Muscle layer of colon (tissue), 2 donors: Measurements from ENCODE around the gene C3orf80.
A peak's percentile ranks its signal among the peaks of the same experiment; 100 is the strongest.
"Not testable (repeated sequence)": the region's sequence is repeated elsewhere in the genome, so short reads cannot be mapped to it uniquely, and the experiment has no call there.

Experiments
- H3K27ac ChIP-seq: one replicate; pipeline ENCODE4 v1.7.0; 2013; ENCODE audit warnings: low read depth, mild to moderate bottlenecking, low read length, moderate library complexity
- H3K27me3 ChIP-seq, 2 donors: one replicate each; pipeline ENCODE4 v1.7.0; 2013; ENCODE audit warnings: low read length in 2 of 2, mild to moderate bottlenecking in 2 of 2; ENCODE audit not compliant: insufficient read depth in 2 of 2, control insufficient read depth in 1 of 2
- H3K36me3 ChIP-seq: one replicate; pipeline ENCODE4 v1.7.0; 2013; ENCODE audit warnings: mild to moderate bottlenecking, low read length; ENCODE audit not compliant: insufficient read depth
- H3K4me1 ChIP-seq: one replicate; pipeline ENCODE4 v1.7.0; 2013; ENCODE audit warnings: mild to moderate bottlenecking, low read length; ENCODE audit not compliant: insufficient read depth
- H3K4me3 ChIP-seq, 2 donors: one replicate each; pipeline ENCODE4 v1.7.0; 2013; ENCODE audit warnings: low read length in 2 of 2, low read depth in 1 of 2, mild to moderate bottlenecking in 1 of 2, moderate library complexity in 1 of 2
- H3K9ac ChIP-seq: one replicate; pipeline ENCODE4 v1.7.0; 2013; ENCODE audit warnings: low read length
- H3K9me3 ChIP-seq: one replicate; pipeline ENCODE4 v1.7.0; 2013; ENCODE audit warnings: mild to moderate bottlenecking, low read length
- donor health status: abdominal sarcoma.
- donor health status: Adenocarcinoma of cecum.

C3orf80 gene

DNA sequence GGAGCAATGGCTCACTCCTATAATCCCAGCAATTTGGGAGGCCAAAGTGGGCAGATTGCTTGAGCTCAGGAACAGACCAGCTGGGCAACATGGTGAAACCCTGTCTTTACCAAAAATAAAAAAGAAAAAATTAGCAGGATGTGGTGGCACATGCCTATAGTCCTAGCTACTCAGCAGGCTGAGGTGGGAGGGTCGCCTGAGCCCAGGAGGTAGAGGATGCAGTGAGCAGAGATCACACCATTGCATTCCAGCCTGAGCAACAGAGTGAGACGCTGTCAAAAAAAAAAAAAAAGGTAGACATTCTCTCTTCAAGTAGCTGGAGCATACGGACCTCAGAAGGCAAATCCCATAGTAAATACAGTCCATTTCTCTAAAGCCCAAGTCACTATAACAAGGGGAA, 7.1 kb upstream of the C3orf80 start:
- no peak overlapping the region for H3K4me3 ChIP-seq
- H3K36me3 ChIP-seq: no peaks in the 10 kb centered on the region
- H3K27me3 ChIP-seq: no peaks in the 10 kb centered on the region
- no peak overlapping the region for H3K9ac ChIP-seq
- H3K27ac ChIP-seq: no peak overlapping the region
- no peaks in the 10 kb centered on the region for H3K9me3 ChIP-seq
- H3K4me1 ChIP-seq: peaks cover 16% of the 10 kb centered on the region

DNA sequence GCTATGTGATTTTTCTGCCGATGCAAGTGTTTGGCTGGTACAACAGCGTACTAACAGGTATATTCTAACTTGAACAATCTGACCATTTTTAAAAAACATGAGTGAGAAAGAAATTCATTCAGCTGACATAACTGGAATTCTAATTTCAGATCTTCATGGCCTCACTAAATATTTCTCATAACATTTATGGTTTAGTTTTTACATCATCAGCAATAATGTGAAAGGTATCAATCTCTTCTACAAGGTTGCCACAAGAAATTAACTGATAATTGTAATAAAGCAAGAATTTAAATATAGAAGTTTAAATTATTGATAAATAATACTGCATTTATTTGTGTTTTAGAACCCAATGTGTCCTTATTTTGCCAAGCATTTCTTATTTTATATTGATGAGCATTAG, 5.2 kb upstream of the C3orf80 start:
- no peak overlapping the region for H3K27ac ChIP-seq
- no peaks in the 10 kb centered on the region for H3K27me3 ChIP-seq
- no peak overlapping the region for H3K9ac ChIP-seq

DNA sequence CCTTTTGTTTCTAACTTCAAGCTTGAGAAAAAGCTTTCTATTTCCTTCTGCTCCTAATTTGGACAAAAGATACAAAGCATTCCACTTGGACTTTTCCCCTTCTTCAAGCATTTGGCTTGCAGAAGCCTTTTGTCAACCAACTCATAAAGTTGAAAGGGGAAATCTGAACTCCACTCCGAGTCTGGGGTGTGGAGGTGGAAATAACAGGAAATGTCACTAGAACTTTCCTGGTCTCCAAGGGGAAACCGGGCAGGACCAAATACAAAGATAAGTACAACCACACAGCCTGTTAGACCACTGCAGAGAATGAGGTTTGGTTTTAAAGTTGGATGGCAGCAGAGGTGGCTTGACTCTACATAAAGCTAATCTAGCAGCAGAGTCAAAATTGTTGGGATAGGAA, 4.2 kb upstream of the C3orf80 start:
- no peaks in the 10 kb centered on the region for H3K27me3 ChIP-seq
- no peak overlapping the region for H3K9ac ChIP-seq
- no peaks in the 10 kb centered on the region for H3K9me3 ChIP-seq
- H3K4me1 ChIP-seq: peaks cover 16% of the 10 kb centered on the region
- no peaks in the 10 kb centered on the region for H3K36me3 ChIP-seq
- no peak overlapping the region for H3K4me3 ChIP-seq
- peak overlapping the region; percentile 61 for H3K27ac ChIP-seq

More for the DNA sequence above, 5.2 kb upstream of the C3orf80 start:
- Histone ChIP-seq H3K4me1 (peaks cover 16% of the 10 kb centered on the region), H3K36me3 (no peaks in the 10 kb centered on the region), H3K9me3 (no peaks in the 10 kb centered on the region), H3K4me3 (no peak overlapping the region)

DNA sequence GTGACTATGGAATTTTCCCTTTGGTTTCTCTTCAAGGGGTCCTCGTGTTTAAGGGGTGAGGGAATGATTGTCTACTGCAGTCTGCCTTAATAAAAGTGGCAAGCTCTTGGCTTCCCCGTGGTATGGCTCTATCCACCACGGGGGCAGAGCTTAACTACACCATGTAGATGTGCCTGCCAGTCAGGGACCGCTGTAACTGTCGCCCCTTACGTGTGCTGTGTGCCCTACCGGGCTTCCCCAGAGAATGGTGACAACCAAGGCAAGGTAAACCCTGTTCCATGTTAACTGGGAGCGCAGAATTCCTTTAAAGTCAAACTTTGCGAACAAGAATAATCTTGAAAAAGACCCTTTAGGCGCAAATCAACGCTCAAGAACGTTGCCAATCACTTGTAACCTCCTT, 966 bp upstream of the C3orf80 start:
- Histone ChIP-seq H3K36me3 (no peaks in the 10 kb centered on the region), H3K27me3 (peaks cover 0 to 4% of the 10 kb centered on the region in 2 donors), H3K27ac (peak overlapping the region; percentile 65), H3K4me3 (peak overlapping the region in 1 of 2 donors; percentile 73), H3K4me1 (peaks cover 16% of the 10 kb centered on the region), H3K9me3 (no peaks in the 10 kb centered on the region), H3K9ac (no peak overlapping the region)

DNA sequence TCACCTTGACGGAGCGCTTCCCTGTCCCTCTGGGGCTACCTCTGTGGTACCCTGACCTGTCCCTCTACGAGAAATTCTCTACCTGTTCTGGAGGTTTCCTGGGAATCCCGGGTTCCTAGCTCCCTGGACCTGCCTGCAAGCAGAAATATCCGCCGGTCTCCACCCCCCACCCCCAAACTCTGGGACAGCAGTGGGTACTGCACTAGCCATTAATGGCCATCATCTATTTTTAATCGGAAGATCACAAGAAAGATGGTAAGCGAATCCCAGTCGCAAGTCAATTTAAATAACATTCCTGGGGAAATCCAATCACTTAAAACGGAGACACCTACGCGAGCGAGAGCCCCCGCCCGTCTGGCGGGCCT, 429 bp upstream of the C3orf80 start:
- peak overlapping the region; percentile 65 for H3K27ac ChIP-seq

DNA sequence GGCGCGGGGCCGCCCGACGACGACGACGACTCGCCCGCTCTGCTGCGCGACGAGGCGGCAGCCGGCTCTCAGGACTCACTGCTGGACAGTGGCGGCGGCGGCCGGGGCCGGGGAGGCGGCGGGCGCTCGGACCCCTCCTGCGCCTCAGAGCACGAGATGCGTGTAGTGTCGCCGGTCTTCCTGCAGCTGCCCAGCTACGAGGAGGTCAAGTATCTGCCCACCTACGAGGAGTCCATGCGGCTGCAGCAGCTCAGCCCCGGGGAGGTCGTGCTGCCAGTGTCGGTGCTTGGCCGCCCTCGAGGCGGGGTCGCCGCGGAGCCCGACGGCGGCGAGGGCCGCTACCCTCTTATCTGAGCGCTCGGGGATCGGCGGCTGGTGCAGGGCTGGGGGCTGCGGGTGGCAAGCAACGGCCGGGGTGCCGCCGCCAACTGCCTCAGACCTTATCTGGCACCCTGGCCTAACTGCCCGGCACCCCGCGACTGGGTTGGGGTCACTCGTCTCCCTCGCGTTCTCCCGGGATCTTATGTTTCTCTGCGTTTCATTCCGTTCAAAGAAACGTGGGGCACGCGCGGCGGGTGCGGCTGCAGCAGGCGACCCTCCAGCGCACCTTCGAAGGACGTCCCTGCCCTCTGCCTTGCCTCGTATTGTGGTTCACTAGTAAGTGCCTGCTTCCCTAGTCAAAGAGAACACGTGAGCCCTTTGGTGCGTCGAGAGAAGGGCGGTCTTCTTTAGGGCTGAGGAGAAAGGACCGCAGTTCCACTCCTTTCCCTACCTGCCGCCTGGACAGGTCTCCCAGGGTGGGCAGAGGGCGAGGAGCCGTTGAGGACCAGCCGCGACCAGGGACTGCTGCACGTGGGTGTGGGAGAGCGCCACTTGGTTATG, 1.0 kb downstream of the C3orf80 start:
- Histone ChIP-seq H3K27ac (peak overlapping the region; percentile 28), H3K36me3 (no peaks in the 10 kb centered on the region), H3K27me3 (peaks cover 0 to 4% of the 10 kb centered on the region in 2 donors), H3K9me3 (no peaks in the 10 kb centered on the region), H3K9ac (peak overlapping the region; percentile 68), H3K4me1 (peaks cover 12% of the 10 kb centered on the region), H3K4me3 (peak overlapping the region; percentile 51 to 73)

More for the DNA sequence above, 429 bp upstream of the C3orf80 start:
- peak overlapping the region; percentile 51 for H3K9ac ChIP-seq
- H3K9me3 ChIP-seq: no peaks in the 10 kb centered on the region
- H3K36me3 ChIP-seq: no peaks in the 10 kb centered on the region
- H3K27me3 ChIP-seq: peaks cover 0 to 4% of the 10 kb centered on the region in 2 donors
- peak overlapping the region; percentile 51 to 73 for H3K4me3 ChIP-seq
- H3K4me1 ChIP-seq: peaks cover 16% of the 10 kb centered on the region

DNA sequence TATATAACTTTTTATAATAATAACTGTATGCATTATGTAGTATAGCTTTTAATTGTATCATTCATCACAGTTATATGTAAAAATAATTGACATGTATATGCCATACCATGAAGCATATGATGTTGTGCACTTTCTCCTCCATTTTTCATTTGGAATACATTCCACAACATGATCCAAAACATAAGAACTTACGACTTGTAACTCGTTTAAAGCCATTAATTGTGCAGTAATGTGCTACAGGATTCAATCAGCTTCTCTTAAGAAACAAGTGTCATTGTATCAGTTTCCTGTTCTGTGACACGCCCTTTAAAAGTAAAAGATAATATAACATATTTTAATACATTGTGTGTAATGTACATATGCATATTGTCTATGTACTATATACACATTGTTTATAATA, 2.2 kb downstream of the C3orf80 start:
- Histone ChIP-seq H3K27me3 (peaks cover 0 to 4% of the 10 kb centered on the region in 2 donors), H3K4me1 (peaks cover under 1% of the 10 kb centered on the region), H3K36me3 (no peaks in the 10 kb centered on the region), H3K9ac (no peak overlapping the region), H3K4me3 (peak overlapping the region in 1 of 2 donors; percentile 9), H3K27ac (no peak overlapping the region), H3K9me3 (no peaks in the 10 kb centered on the region)

DNA sequence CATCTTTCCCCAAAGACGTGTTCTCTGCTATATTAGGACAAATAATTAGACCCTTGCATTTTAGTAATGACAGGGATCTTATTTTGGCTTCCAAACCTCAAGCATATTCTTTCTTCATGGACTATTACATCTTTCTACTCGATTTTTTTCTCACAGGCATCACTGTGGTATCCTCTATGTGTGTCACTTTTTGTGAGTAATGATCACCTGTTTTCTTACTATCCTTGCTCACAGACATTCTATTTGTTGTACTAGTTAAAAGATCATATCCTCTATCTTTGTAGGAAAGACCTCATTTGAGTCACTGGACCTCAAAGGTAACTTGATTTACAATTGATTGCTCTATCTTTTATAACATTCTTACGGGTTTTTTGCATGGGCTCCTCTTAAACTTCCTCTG, 6.8 kb downstream of the C3orf80 start:
- no peaks in the 10 kb centered on the region for H3K9me3 ChIP-seq
- no peaks in the 10 kb centered on the region for H3K4me1 ChIP-seq
- H3K36me3 ChIP-seq: no peaks in the 10 kb centered on the region
- H3K9ac ChIP-seq: no peak overlapping the region
- H3K27ac ChIP-seq: no peak overlapping the region
- no peak overlapping the region for H3K4me3 ChIP-seq
- H3K27me3 ChIP-seq: no peaks in the 10 kb centered on the region

DNA sequence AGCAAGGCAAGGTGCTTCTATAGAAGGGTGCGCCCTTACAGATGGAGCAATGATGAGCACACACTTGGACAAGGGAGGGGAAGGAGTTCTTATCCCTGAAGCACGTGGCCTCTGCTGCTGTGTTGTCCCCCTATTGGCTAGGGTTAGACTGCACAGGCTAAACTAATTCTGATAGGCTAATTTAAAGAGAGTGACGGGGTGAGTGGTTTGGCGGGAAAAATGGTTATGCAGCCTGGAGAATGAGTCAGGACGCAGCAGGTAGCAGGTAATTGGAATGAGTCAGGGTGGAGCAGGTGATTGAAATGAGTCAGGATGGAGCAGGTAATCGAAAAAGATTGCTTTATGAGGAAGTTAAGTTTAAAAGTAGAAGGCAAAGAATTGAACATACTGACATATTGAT, 15.5 kb downstream of the C3orf80 start:
- H3K9me3 ChIP-seq, H3K27me3 ChIP-seq, H3K4me3 ChIP-seq, H3K27ac ChIP-seq, H3K36me3 ChIP-seq, H3K9ac ChIP-seq, H3K4me1 ChIP-seq: not testable (repeated sequence)

DNA sequence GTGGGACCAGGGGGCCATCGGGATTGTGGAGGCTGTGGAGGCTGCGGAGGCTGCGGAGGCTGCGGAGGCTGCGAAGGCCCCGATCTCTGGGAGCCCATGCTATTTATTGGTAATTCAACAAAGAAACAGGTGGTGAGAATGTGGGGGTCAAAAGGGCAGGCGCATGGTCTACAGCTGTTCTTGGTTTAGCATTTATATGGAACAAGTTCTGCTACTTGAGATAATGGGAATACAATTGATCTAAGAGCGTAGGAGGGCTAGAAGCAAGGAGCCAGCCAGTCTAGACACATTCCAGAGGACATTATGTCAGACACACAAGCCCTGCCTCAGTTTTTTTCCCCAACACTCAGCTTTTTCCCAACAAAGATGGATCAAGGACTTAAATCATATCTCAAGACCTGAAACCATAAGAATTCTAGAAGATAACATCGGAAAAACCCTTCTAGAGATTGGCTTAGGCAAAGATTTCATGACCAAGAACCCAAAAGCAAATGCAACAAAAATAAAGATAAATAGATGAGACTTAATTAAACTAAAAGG, 20.1 kb downstream of the C3orf80 start:
- no peak overlapping the region for H3K9ac ChIP-seq
- H3K4me3 ChIP-seq: no peak overlapping the region
- no peak overlapping the region for H3K27ac ChIP-seq
- no peaks in the 10 kb centered on the region for H3K4me1 ChIP-seq
- no peaks in the 10 kb centered on the region for H3K27me3 ChIP-seq
- H3K36me3 ChIP-seq: no peaks in the 10 kb centered on the region
- H3K9me3 ChIP-seq: no peaks in the 10 kb centered on the region

DNA sequence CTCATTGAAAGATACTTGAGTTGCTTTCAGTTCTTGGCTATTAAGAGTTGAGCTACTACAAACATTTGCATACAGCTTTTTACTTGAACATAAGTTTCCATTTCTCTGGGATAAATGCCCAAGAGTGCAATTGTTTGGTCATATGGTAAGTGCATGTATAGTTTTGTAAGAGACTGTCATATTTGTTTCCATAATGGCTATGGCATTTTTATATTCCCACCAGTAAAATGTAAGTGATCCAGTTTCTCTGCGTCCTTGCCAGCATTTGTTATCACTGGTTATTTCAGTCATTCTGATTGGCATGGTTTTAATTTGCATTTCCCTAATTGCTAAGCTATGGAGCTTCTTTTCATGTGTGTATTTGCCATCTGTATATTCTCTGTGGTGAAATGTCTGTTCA, 22.5 kb downstream of the C3orf80 start:
- H3K27me3 ChIP-seq: no peaks in the 10 kb centered on the region
- H3K4me3 ChIP-seq: no peak overlapping the region
- no peak overlapping the region for H3K27ac ChIP-seq
- no peak overlapping the region for H3K9ac ChIP-seq
- no peaks in the 10 kb centered on the region for H3K4me1 ChIP-seq
- H3K36me3 ChIP-seq: no peaks in the 10 kb centered on the region
- no peaks in the 10 kb centered on the region for H3K9me3 ChIP-seq

DNA sequence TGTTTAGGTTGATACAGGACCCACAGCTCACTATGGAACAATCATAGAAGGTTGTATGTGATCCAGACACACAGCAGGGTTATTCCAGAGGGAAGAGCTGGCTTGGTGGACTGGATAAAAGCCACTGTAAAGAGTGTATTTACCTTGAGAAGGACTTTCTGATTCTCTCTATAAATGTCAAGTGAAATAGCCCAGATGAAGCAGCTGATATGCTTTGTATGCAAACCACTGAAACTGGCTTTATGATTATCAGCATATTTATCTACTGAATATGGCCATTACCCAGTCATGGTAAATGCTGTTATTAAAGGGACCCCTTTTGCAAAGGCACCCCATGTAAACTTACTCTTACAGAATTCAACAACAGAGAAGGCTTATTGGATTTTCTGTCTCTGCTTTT, 28.1 kb downstream of the C3orf80 start:
- Histone ChIP-seq H3K9ac (no peak overlapping the region), H3K27ac (peak overlapping the region; percentile 21), H3K4me1 (peaks cover 8% of the 10 kb centered on the region), H3K9me3 (no peaks in the 10 kb centered on the region), H3K4me3 (no peak overlapping the region), H3K36me3 (no peaks in the 10 kb centered on the region), H3K27me3 (no peaks in the 10 kb centered on the region)
